ENCODE results near the gene TUFT1.

- TF ChIP-seq CTCF (IDR thresholded peaks at IDR 0.05 in 2 of 3, conservative IDR thresholded peaks at IDR 0.05 in 1 of 3; ENCODE audit: borderline replicate concordance in 1 of 3, insufficient read depth in 1 of 3, low read depth in 2 of 3, low read length in 2 of 3) (no peak), POLR2A (IDR thresholded peaks at IDR 0.05; ENCODE audit: borderline replicate concordance, extremely low read depth, insufficient read depth, insufficient read length) (no peak), SP1 (IDR thresholded peaks at IDR 0.05; ENCODE audit: low read depth) (no peak), ATF3 (IDR thresholded peaks at IDR 0.05) (no peak), TCF7L2 (IDR thresholded peaks at IDR 0.05; ENCODE audit: borderline replicate concordance, extremely low read depth, insufficient read depth, insufficient read length) (no peak), EZH2 (IDR thresholded peaks at IDR 0.05) (no peak), EZH2phosphoT487 (IDR thresholded peaks at IDR 0.05; ENCODE audit: borderline replicate concordance) (no peak), EGR1 (IDR thresholded peaks at IDR 0.05; ENCODE audit: low read depth) (no peak), ZNF274 (IDR thresholded peaks at IDR 0.05; ENCODE audit: low read depth, low read length) (no peak), MAX (IDR thresholded peaks at IDR 0.05) (no peak), POLR2AphosphoS5 (IDR thresholded peaks at IDR 0.05; ENCODE audit: low read depth, low read length) (no peak), SRF (IDR thresholded peaks at IDR 0.05; ENCODE audit: low read depth) (no peak)
Observed at GRCh38 chr1:151583796-151584195, 43.7 kb downstream of the TUFT1 start.
